ENCODE data around the gene WDR87.
A peak's percentile ranks its signal among the peaks of the same experiment; 100 is the strongest.
"Not testable (repeated sequence)": the region's sequence is repeated elsewhere in the genome, so short reads cannot be mapped to it uniquely, and the experiment has no call there.

WDR87 gene

GRCh38 chr19:37930416-37930815 is 24.0 kb upstream of the WDR87 start:
- DNase-seq, result no peak

GRCh38 chr19:37929355-37929923 is 23.0 kb upstream of the WDR87 start:
- DNase-seq, result no peak

- no peak for DNase-seq
Measured at GRCh38 chr19:37928527-37929286, 22.3 kb upstream of the WDR87 start.

- no peak for DNase-seq
Measured at GRCh38 chr19:37926711-37927110, 20.3 kb upstream of the WDR87 start.

- no peak for DNase-seq
Measured at GRCh38 chr19:37926255-37926654, 19.9 kb upstream of the WDR87 start.

- no peak for DNase-seq
Measured at GRCh38 chr19:37925212-37925611, 18.8 kb upstream of the WDR87 start.

- DNase-seq, result not testable (repeated sequence)
Measured at GRCh38 chr19:37924573-37924972, 18.2 kb upstream of the WDR87 start.

- DNase-seq, result peak in 1 of 14 donors; percentile 4
Measured at GRCh38 chr19:37920591-37921450, 14.4 kb upstream of the WDR87 start.

- DNase-seq, result no peak
Measured at GRCh38 chr19:37914908-37915307, 8.5 kb upstream of the WDR87 start.

- DNase-seq, result no peak
Measured at GRCh38 chr19:37909661-37910199, 3.3 kb upstream of the WDR87 start.

- no peak for DNase-seq
Measured at GRCh38 chr19:37907735-37908455, 1.5 kb upstream of the WDR87 start.

- peak; percentile 29 to 96 (median 91) for DNase-seq
Measured at GRCh38 chr19:37906869-37907734, 708 bp upstream of the WDR87 start, which contains the start of gene SIPA1L3. SIPA1L3 (plus strand) TSS chr19:37907208; CDS start chr19:38081566, 174,358 bp downstream.

- DNase-seq, result no peak
Measured at GRCh38 chr19:37903096-37903495, 3.3 kb downstream of the WDR87 start.

GRCh38 chr19:37902668-37903067 is 3.7 kb downstream of the WDR87 start:
- DNase-seq, result peak in 12 of 14 donors; percentile 5 to 68 (median 38)

GRCh38 chr19:37899966-37900365 is 6.4 kb downstream of the WDR87 start:
- no peak for DNase-seq

- DNase-seq, result no peak
Measured at GRCh38 chr19:37899453-37899852, 6.9 kb downstream of the WDR87 start.

GRCh38 chr19:37896180-37896579 is 10.2 kb downstream of the WDR87 start:
- DNase-seq, result no peak

- no peak for DNase-seq
Measured at GRCh38 chr19:37893845-37894575, 12.4 kb downstream of the WDR87 start.

GRCh38 chr19:37886571-37886970 is 19.8 kb downstream of the WDR87 start:
- DNase-seq, result no peak

- no peak for DNase-seq
Measured at GRCh38 chr19:37885392-37885791, 21.0 kb downstream of the WDR87 start.
